Epithelial cell of prostate (primary cell): ENCODE data around the gene TJP2.
"Not testable (repeated sequence)": the region's sequence is repeated elsewhere in the genome, so short reads cannot be mapped to it uniquely, and the experiment has no call there.

Source experiments
- DNase-seq: peaks from one replicate; pipeline ENCODE4 v3.0.0-alpha.2; 2011; ENCODE audit warnings: low read depth, low spot score
- H3K27ac ChIP-seq: fragments of 450-650 bp; 2 replicates; pipeline ENCODE4 v1.5.1; 2017; ENCODE audit warnings: mild to moderate bottlenecking

The TJP2 gene

DNA sequence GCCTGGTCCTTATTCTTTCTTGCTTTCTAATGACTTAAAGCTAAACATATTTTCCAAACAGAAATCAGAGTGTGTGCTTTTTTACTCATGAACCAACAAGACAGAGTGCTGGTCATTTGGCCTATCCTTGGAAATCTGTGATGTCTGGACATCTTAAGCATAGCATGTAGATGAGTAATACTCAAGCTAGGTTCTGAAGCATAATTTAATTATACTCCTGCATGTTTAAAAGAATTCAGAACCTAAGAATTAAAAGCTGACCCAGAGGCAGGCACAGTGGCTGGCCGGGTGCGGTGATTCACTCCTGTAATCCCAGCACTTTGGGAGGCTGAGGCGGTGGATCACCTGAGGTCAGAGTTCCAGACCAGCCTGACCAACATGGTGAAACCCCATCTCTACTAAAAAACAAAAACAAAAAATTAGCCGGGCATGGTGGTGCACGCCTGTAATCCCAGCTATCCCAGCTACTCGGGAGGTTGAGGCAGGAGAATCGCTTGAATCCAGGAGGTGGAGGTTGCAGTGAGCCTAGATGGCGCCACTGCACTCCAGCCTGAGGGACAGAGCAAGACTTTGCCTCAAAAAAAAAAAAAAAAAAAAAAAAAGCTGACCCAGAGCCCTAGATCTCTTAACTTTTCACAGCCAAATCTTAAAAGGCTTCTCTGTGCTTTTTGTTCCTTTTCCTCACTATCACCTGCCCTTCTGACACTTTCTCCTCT, 16.2 kb upstream of the TJP2 start:
- DNase-seq, result no peak
- H3K27ac ChIP-seq, result no peak overlapping the region

DNA sequence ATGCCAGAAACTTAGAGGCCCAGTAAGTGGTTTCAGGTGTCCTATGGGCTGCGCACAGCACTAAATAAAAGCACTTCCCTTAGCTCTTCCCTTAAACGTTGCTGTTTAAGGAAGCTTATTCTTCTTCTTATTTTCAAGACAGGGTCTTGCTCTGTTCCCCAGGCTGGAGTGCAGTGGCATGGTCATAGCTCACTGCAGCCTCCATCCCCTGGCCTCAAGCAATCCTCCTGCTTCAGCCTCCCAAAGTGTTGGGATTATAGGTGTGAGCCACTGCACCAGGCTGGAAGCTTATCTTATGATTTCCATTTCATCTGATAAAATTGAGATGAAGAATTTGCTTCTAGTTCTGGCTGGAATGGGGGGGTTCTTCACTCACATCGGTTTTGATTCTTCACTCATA, 15.6 kb upstream of the TJP2 start:
- no peak overlapping the region for H3K27ac ChIP-seq
- DNase-seq, result no peak

DNA sequence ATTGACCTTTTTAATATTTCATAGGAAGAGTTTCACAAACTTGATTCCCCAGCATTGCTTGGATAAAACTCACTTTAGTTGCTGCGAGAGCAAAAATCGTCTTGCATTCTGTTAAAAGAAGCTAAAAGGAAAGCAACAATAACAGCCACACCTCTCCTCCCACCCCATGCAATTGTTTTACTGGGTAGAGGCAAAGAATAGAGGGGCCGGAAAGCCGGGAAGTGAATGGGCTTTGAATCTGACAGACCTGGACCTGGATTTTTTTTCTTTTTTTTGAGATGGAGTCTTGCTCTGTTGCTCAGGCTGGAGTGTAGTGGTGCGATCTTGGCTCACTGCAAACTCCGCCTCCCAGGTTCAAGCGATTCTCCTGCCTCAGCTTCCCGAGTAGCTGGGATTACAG, 9.5 kb upstream of the TJP2 start:
- not testable (repeated sequence) for H3K27ac ChIP-seq, DNase-seq

DNA sequence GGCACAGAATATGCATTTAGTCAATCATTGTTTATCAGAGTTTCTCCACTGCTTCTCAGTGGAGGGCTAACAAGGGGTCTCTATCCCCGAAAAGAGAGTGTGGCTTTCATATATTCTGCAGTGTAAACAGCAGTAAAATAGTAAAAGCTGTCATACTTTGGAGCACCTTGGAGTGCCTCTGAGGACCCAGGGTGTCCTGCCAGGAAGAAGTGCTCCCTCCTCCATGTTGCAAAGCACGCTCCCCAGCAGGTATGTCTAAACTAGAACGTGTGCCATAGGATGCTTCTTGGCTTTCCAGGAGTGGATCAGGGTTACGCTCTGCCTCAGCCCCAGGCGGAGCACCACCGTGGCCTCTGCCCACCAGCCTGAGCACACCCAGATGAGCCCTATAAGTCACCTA, 8.5 kb upstream of the TJP2 start:
- no peak overlapping the region for H3K27ac ChIP-seq
- DNase-seq, result no peak

DNA sequence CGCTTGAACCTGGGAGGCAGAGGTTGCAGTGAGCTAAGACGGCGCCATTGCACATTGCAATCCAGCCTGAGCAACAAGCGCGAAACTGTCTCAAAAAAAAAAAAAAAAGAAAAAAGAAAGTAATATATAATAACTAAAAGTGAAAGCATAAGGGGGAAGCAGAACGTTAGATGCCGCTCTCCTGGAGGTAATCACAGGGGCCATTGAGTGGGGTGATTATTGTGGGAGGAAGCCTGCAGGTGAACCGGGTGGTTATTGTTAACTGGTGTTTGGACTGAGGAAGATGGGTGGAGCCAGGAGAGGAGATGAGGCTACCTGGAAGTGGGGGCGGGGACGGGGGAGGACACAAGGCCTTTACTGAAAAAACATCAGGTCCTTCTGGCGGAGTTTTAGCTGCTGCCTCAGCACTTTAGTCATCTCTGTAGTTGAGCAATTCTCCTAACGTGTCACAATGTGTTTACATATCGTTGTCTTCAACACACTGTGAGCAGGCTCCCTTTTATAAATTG, 5.3 kb upstream of the TJP2 start:
- H3K27ac ChIP-seq, result peak overlapping the region; percentile 95
- peak; percentile 91 for DNase-seq

DNA sequence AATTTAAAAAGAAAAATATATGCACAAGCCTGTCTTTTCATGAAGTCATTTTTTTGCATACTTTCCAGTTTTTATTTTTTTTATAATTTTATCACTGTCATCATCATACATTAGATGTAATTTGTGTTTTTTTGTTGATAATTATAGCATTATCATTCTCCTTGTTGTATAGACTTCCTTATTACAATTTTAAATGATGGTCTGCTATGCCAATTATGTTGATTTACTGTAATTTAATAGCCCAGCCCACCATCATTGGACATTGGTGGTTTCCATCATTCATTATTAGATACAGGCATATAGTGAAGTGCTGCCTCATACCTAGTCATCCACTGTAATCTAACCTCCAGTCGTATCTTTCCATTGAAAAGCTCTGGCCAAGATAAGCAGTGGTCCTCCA, 3.8 kb upstream of the TJP2 start:
- no peak for DNase-seq
- peak overlapping the region; percentile 95 for H3K27ac ChIP-seq

DNA sequence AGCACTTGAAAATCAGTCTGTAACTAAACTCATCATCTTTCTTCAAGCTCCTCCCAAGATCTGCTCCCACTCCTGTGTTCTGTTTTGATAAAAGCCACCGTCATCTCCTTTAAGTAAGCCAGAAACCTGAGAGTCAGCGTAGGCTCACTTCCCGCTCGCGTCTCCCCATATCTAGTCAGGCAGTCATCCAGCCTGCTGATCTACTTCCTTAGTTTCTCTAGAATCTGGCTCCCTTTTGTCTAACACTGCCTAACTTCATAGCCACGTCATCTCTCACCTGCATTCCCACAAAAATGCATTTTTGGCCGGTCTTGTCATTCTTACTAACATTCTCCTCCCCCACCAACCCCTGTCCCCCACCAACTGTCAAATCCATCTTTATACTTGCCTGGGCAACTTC, 3.0 kb upstream of the TJP2 start:
- peak overlapping the region; percentile 95 for H3K27ac ChIP-seq
- DNase-seq, result peak; percentile 97

DNA sequence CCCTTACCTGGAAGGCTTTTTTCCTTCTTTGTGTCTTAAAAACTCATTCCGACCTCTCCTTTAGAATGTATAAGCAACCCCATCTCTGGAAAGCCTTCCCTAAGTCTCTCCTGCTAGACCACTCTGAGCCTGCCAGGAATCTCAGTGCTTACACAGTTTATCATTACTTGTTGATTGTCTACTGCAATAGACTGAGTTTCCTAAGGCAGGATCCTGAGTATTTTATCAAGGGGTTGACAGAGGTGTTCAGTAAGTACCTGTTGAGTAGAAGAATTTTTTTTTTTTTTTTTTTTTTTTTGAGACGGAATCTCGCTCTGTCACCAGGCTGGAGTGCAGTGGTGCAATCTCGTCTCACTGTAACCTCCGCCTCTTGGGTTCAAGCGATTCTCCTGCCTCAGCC, 2.6 kb upstream of the TJP2 start:
- peak overlapping the region; percentile 95 for H3K27ac ChIP-seq

DNA sequence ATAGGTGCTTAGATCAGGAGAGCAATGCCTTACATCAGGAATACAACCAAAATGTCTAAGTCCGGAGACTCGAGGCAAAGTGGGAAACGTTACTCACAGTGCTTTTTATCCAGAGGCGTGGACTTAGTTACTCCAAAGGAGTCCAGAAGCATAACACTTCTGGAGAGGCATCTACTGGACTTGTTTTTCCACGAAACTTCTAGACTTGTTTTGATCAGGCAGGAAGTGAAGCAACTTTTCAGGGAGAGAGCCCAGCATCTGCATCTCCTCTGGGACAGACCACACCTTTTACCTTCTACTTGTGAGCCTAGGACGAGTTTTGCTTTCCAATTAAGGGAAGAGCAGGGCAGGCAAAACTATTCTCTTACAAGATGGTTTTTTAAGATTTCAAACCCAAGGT, 1.2 kb upstream of the TJP2 start:
- no peak for DNase-seq
- H3K27ac ChIP-seq, result peak overlapping the region; percentile 95

More for the DNA sequence above, 2.6 kb upstream of the TJP2 start:
- no peak for DNase-seq

DNA sequence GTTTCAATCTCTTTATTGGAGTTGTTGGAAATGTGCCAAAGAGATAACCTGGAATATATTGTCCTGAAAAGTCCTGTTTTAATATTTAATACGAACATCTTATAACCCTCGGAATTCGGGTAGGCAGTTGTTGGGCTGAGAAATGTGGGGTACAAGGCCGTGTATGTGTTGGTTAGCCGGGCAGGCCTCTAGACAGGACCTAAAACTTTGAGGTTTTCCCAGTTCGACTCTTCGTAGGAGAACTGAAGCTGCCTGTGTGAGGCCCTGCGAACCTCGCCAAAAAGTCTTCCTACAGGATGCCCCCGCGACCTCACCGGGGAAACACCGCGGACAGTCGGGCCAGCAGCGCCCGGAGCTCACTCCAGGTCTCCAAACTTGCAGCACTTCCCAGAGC, 583 bp upstream of the TJP2 start:
- H3K27ac ChIP-seq, result peak overlapping the region; percentile 95

DNA sequence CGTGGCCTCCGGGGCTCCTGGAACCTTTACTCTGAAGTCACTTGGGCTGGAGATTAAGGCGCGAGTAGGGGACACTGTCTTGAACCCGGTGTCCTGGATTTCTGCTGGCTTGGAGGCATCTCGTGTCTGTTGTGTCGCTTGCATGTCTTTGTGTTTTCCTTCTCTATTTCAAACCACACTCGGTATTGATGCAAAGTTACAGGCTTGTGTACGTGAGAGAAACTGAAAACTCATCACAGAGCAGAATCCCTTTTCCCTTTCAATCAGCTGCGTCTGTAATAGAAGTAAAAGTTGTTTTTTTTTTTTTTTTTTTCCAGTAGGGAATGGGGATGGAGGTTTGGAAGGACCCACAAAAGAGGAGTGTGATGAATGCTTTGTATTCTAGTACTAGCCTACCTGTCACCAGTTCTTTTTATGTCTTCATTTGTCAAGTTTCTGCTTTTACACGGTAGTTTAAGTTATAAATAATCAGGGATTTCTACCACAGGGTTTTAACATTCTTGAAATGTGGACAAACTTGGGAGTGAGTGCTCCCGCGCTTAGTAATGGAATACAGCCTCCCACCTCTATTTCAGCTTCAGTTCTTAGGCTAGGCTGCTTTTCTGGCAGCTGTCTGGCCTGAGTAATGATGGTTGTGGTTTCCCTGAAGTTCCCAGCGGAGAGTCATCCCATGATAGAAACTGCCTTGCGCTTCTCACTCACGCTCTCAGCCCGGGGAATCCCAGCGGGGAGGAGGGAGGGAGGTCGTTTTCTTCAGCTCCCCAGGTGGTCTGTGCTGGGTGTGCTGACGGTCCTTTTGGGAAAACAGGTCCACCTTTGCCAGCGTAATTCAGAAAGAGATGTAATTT, 763 bp downstream of the TJP2 start:
- peak overlapping the region; percentile 95 for H3K27ac ChIP-seq
- peak; percentile 95 for DNase-seq

More for the DNA sequence above, 583 bp upstream of the TJP2 start:
- no peak for DNase-seq

DNA sequence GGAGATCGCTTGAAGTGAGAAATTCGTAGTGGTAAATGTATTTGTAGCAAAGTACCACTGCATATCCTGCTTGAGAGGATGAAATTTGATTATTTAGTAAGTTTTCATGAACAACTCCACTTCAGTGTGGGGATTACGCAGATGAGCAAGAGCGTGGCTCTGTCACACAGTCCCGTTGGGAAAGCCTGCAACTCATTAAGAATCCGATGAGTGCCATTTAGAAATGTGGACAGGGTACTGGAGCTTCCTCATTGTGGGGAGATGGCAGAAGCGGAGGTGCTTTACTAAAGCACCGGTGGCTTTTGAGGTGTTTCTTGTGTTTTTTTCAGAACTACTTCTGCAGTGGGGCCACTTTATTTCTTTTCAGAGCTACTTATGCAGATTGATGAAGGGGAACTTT, 1.4 kb downstream of the TJP2 start:
- DNase-seq, result no peak
- peak overlapping the region; percentile 95 for H3K27ac ChIP-seq

DNA sequence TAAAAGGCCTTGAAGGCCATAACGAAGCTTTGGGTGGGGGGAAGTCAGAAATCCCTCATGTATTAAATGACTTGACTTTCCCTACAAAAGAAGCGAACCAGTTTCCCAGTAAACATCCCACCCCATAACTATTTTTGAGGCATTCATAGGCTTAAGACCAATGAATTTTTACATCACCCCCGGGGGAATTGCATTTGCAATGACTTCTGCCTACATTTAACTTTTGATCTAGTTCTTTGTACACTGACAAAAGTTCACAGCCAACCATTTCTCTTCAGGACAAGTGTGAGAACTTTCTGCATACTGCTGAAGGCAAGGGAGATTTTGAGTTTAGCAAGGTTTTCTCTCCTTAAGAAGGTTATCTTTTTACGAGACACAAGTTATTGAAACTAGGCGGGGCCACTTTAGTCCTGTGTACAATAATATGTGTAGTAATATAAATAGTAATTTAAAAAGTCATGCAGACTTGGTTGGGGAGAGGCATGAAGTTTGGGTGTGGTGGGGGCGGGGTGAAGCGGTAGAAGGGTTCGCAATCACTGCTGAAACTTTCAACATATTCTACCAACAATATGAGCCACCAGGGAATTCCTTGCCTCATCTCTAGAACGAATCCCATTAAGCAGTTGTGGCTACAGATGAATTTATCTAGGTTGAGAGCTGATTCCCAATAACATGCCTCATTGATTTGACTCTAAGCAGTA, 2.5 kb downstream of the TJP2 start:
- no peak for DNase-seq
- peak overlapping the region; percentile 95 for H3K27ac ChIP-seq

DNA sequence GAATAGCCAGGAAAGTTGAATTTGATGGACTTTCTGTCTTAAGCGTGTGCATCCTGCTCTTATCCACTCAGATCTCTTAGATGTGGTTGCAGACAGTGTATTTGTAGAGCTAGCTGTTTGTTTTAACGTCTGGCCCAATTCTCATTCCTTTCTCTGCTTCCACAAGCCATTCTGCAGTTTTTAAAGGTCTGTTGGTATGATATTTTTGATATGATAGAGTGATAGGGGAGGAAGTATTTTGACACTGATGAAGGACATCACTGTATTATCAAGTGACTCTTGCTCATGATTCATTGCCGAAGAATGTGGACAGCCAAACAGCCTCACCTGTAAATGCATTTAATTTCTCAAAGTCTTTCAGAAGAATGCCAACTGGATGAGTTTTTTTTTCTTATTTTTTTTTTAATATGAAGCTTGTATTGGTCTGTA, 4.5 kb downstream of the TJP2 start:
- H3K27ac ChIP-seq, result peak overlapping the region; percentile 95
- no peak for DNase-seq

DNA sequence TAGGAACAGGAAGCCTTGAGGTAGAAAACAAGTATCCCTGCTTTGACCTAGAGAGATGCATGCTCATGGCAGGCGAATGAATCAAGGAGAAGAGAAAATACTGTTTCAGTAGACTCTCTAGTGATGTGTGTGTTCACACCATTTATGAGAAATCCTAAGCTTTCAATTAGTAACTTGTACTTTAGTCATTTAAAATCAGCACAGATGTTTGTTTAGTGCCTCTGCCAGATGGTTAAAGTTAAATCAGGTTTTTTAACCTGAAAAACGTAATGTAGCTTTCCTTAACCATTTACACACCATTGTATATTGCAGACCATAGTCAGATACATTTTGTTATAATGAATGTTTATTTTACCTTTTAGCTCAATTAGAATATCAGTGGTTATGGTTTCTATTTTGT, 5.0 kb downstream of the TJP2 start:
- DNase-seq, result no peak
- H3K27ac ChIP-seq, result peak overlapping the region; percentile 95

DNA sequence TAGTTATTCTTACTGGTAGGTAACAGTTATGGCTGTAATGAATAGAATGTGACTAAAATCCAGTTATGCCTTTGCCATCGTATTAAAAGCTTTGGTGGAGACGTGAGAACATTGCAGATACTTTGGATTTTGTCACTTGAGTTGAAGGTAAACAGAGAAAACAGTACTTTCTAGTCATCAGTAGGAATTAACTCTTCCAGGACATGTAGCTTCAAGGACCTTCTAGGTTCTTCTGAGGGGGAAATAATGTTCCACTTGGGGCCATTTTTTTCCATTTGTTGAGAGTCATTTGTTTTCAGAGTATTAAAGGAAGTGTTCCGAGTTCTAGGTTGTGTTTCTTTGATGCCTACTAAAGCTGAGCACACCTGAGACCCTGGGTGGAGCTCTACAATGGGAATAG, 6.1 kb downstream of the TJP2 start:
- peak overlapping the region; percentile 95 for H3K27ac ChIP-seq

DNA sequence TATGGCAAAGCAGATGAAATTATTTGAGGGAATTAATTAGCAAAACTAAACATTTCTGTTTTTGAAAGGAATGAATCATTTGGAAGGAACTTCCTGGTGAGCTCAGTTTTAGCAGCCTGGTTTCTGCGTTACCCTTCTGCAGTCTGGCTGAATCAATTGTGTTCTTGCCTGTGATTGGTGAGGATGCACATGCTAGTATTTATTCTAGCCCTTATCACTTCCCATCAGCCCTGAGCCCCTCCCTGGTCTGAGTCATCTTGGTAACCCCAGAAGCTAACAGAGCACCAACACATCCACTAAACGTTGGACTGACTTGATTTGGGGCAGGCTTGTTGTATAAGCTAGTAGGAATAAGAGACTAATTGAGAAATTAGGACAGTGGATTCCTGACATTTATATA, 6.6 kb downstream of the TJP2 start:
- DNase-seq, result peak; percentile 98
- H3K27ac ChIP-seq, result peak overlapping the region; percentile 95

More for the DNA sequence above, 6.1 kb downstream of the TJP2 start:
- DNase-seq, result no peak

DNA sequence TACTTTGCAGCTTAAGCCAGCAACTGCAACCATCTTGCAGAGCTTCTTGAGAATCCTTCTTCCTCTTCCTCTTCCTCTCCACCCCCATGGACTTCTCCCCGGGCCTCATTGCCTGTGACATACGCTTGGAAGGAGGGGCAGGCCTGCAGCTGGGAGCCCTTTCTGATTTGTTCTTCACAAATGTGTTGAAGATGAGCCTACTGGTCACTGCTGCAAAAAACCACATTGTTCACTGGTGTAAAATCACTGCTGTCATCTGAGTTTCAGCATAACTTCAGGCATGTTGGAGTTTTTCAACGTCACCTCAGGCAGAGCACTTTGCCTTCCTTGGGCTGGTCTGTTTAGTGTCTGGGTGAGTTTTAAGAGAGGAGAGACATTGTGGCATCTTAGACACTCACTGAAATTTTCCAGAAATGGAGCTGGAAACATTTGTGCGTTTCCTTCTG, 7.9 kb downstream of the TJP2 start:
- DNase-seq, result no peak
- H3K27ac ChIP-seq, result peak overlapping the region; percentile 95

DNA sequence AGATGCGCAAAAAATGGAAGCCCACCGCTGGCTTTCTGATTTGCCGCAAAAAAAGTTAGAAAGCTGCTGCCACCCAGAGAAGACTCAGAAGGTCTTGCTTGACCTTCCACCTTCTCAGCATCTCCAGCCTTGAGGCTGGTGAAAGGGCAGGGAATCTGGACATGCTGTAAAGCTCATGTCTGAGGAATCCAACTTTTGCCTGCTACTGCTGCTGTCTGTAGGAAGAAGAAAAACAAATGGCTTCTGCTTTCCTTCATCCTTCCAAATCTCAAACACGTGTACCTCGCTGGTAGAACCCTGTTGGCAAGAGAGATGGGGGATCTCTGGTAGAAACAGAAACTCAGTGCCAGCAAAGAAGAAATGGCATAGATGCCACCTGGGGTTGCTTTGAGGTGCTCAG, 10.2 kb downstream of the TJP2 start:
- DNase-seq, result no peak
- no peak overlapping the region for H3K27ac ChIP-seq

DNA sequence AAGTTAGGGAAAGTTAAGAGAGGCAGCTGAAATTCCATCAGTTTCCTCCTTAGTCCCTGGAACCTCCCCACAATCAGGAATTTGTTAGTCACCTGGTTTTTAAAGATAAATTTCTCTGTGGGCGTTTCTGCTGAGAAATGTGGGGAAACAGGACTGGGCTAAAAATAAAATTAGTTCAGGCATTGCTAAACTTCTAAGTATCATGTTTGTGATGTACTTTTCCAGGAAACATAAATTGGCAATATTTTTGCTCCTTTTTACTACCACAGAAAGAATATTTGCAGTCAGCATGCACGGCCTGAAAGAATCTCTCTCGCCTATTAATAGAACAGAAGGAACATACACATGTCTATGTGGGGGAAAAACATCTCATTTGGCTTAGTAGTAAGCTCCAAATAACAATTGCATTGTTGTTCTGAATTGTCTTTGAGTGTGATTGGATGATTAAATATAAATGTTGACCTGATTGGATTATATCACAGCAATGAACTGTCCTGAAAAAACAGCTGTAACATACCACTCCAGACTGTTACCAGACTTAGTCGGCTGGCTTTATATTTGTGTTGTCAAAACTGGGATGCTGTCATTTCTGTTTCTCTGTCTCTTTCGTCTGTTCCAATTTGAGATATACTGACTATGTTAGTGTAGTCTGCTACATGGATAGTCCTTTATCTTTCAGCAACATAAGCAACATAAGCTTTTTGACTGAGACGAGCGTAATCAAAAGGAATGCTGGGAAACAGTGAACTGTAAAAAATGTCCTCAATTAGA, 12.9 kb downstream of the TJP2 start:
- DNase-seq, result no peak
- peak overlapping the region; percentile 58 for H3K27ac ChIP-seq
